ENCODE data around the gene MCHR2. TPM values are rescaled to one million over a fixed set of nuclear protein-coding genes. Genes with fewer than 3 reads are reported as not detected.

The MCHR2 gene
- total RNA-seq, 6 experiments from 2014 or later: not detected

GRCh38 chr6:99882128-99882702 is 111.8 kb downstream of the MCHR2 start:
- ATAC-seq (no peak), DNase-seq (no peak)
- WGBS (ENCODE audit: insufficient coverage, low coverage, low lambda C conversion rate, missing lambda C conversion rate): 72% methylated on average over 3 of the region's 4 CpGs
- H3K4me3 ChIP-seq: no peak overlapping the region
- H3K27ac ChIP-seq: no peak overlapping the region
- H3K4me1 ChIP-seq: no peaks in the 10 kb centered on the region
- intact Hi-C loops (cut with DNase I): no loop called here
- no peaks in the 10 kb centered on the region for H3K27me3 ChIP-seq
- no peaks in the 10 kb centered on the region for H3K9me3 ChIP-seq
- H3K36me3 ChIP-seq: no peaks in the 10 kb centered on the region
- no peak for TF ChIP-seq POLR2A (IDR thresholded peaks at IDR 0.05)
- no peak for TF ChIP-seq CTCF (IDR thresholded peaks at IDR 0.05)

- H3K27ac ChIP-seq: no peak overlapping the region
- WGBS (ENCODE audit: insufficient coverage, low coverage, low lambda C conversion rate, missing lambda C conversion rate): 33% methylated on average over 3 of the region's 3 CpGs
- H3K4me1 ChIP-seq: no peaks in the 10 kb centered on the region
- no peaks in the 10 kb centered on the region for H3K9me3 ChIP-seq
- intact Hi-C loops (cut with DNase I): no loop called here
- ATAC-seq: no peak
- no peak overlapping the region for H3K4me3 ChIP-seq
- no peaks in the 10 kb centered on the region for H3K36me3 ChIP-seq
- DNase-seq: no peak
- H3K27me3 ChIP-seq: no peaks in the 10 kb centered on the region
- TF ChIP-seq POLR2A (IDR thresholded peaks at IDR 0.05): no peak
- no peak for TF ChIP-seq CTCF (IDR thresholded peaks at IDR 0.05)
Measured at GRCh38 chr6:99879431-99879830, 114.6 kb downstream of the MCHR2 start.

GRCh38 chr6:99875068-99875467 is 119.0 kb downstream of the MCHR2 start:
- no peak for ATAC-seq
- 64% methylated on average over 4 of the region's 4 CpGs for WGBS (ENCODE audit: insufficient coverage, low coverage, low lambda C conversion rate, missing lambda C conversion rate)
- DNase-seq: no peak

GRCh38 chr6:99873084-99873483 is 120.9 kb downstream of the MCHR2 start:
- ATAC-seq: no peak
- WGBS (ENCODE audit: insufficient coverage, low coverage, low lambda C conversion rate, missing lambda C conversion rate): 28% methylated on average over 2 of the region's 2 CpGs
- no peak overlapping the region for H3K27ac ChIP-seq
- DNase-seq: no peak
- no peaks in the 10 kb centered on the region for H3K4me1 ChIP-seq
- H3K4me3 ChIP-seq: no peak overlapping the region
- no peak for TF ChIP-seq POLR2A (IDR thresholded peaks at IDR 0.05)
- TF ChIP-seq CTCF (IDR thresholded peaks at IDR 0.05): no peak
- intact Hi-C loops (cut with DNase I): no loop called here
- H3K9me3 ChIP-seq: no peaks in the 10 kb centered on the region
- no peaks in the 10 kb centered on the region for H3K27me3 ChIP-seq
- no peaks in the 10 kb centered on the region for H3K36me3 ChIP-seq

More at GRCh38 chr6:99875068-99875467, 119.0 kb downstream of the MCHR2 start:
- intact Hi-C loops (cut with DNase I): no loop called here
- no peak overlapping the region for H3K4me3 ChIP-seq
- H3K36me3 ChIP-seq: no peaks in the 10 kb centered on the region
- no peaks in the 10 kb centered on the region for H3K4me1 ChIP-seq
- no peaks in the 10 kb centered on the region for H3K27me3 ChIP-seq
- no peak overlapping the region for H3K27ac ChIP-seq
- no peak for TF ChIP-seq CTCF (IDR thresholded peaks at IDR 0.05)
- TF ChIP-seq POLR2A (IDR thresholded peaks at IDR 0.05): no peak
- no peaks in the 10 kb centered on the region for H3K9me3 ChIP-seq

GRCh38 chr6:99871641-99872040 is 122.4 kb downstream of the MCHR2 start:
- no peak for DNase-seq
- Histone ChIP-seq H3K27me3 (no peaks in the 10 kb centered on the region), H3K36me3 (no peaks in the 10 kb centered on the region), H3K9me3 (no peaks in the 10 kb centered on the region), H3K4me3 (no peak overlapping the region), H3K4me1 (no peaks in the 10 kb centered on the region), H3K27ac (no peak overlapping the region)
- ATAC-seq: no peak
- intact Hi-C loops (cut with DNase I): no loop called here
- TF ChIP-seq POLR2A (IDR thresholded peaks at IDR 0.05) (no peak), CTCF (IDR thresholded peaks at IDR 0.05) (no peak)
- 31% methylated on average over 3 of the region's 3 CpGs for WGBS (ENCODE audit: insufficient coverage, low coverage, low lambda C conversion rate, missing lambda C conversion rate)
